Gastroesophageal sphincter (tissue), 4 donors: ENCODE data around the gene STK40. TPM values are rescaled to one million over a fixed set of nuclear protein-coding genes. Genes with fewer than 3 reads are reported as not detected.

Experiments used
- ATAC-seq: fragments of 150-250 bp; one replicate; pipeline ENCODE4 v1.9.1; 2016; ENCODE audit warnings: mild to moderate bottlenecking, moderate library complexity
- H3K27ac ChIP-seq, 4 donors: fragments of 200-600 bp; sonication (generic) in 3 of 4; 1 replicate in 3 of 4; 2 replicates in 1 of 4; pipeline ENCODE4 v1.5.1; 2016 to 2019
- H3K27me3 ChIP-seq: fragments of 200-600 bp; sonication (generic); one replicate; pipeline ENCODE4 v1.5.1; 2019
- H3K36me3 ChIP-seq, 2 donors: fragments of 200-600 bp; sonication (generic); one replicate each; pipeline ENCODE4 v1.5.1; 2019; ENCODE audit warnings: control low read depth in 1 of 2
- H3K4me1 ChIP-seq, 3 donors: fragments of 200-600 bp; sonication (generic); 1 replicate in 2 of 3; 2 replicates in 1 of 3; pipeline ENCODE4 v1.5.1; 2016 to 2019; ENCODE audit warnings: control low read depth in 2 of 3
- H3K4me3 ChIP-seq, 2 donors: fragments of 200-600 bp; sonication (generic); one replicate each; pipeline ENCODE4 v1.5.1; 2019; ENCODE audit warnings: mild to moderate bottlenecking in 1 of 2, moderate library complexity in 1 of 2
- H3K9me3 ChIP-seq, 3 donors: fragments of 200-600 bp; sonication (generic); one replicate each; pipeline ENCODE4 v1.5.1; 2017 to 2019; ENCODE audit warnings: control low read depth in 2 of 3
- CTCF ChIP-seq, 4 experiments: fragments of 200-600 bp in 2 of 4; fragments of 450-650 bp in 2 of 4; sonication (generic) in 1 of 4; IDR thresholded peaks; one replicate each; pipeline ENCODE4 v1.5.1; 2017 to 2019; ENCODE audit warnings: antibody characterized with exemption in 4 of 4, mild to moderate bottlenecking in 2 of 4, moderate library complexity in 2 of 4
- EP300 ChIP-seq: sonication (generic); formaldehyde crosslinking; IDR thresholded peaks from one replicate; pipeline ENCODE4 v1.6.1; 2017; ENCODE audit warnings: antibody characterized with exemption, mild to moderate bottlenecking
- POLR2A ChIP-seq, 2 donors: fragments of 450-650 bp; IDR thresholded peaks; one replicate each; pipeline ENCODE4 v1.6.1; 2017; ENCODE audit warnings: antibody characterized with exemption in 2 of 2, mild to moderate bottlenecking in 2 of 2, moderate library complexity in 1 of 2
- POLR2AphosphoS5 ChIP-seq: sonication (generic); formaldehyde crosslinking; IDR thresholded peaks from one replicate; pipeline ENCODE4 v1.6.1; 2017; ENCODE audit warnings: antibody characterized with exemption
- WGBS, 2 donors: methylation state at CpG; one replicate each; pipeline ENCODE4 v1.1.5; 2018; ENCODE audit warnings: low coverage in 1 of 2; 5-methylcytosine and 5-hydroxymethylcytosine counted together
- total RNA-seq, 4 donors: library from RNA; depleted of rRNA; stranded (reverse); fragments of >200 nt; gene quantifications; one replicate each; pipeline ENCODE4 v1.1.0, GENCODE V29; 2016

The STK40 gene
- total RNA-seq, 4 donors from 2014 or later: 39.2 to 127 (median 68.6) TPM

GRCh38 chr1:36367066-36367465 lies 18.7 kb downstream of the STK40 start:
- 80 to 82% methylated on average over 1 to 4 of the region's 5 CpGs for WGBS, 2 donors
- peaks cover 0 to 56% (median 31%) of the 10 kb centered on the region in 3 donors for H3K4me1 ChIP-seq
- H3K36me3 ChIP-seq: peaks cover 0 to 21% of the 10 kb centered on the region in 2 donors
- no peak for ATAC-seq
- no peaks in the 10 kb centered on the region for H3K9me3 ChIP-seq
- no peak overlapping the region for H3K4me3 ChIP-seq
- peak overlapping the region in 1 of 4 donors; percentile 24 for H3K27ac ChIP-seq
- TF ChIP-seq CTCF (IDR thresholded peaks at IDR 0.05) (no peak), POLR2AphosphoS5 (no peak), EP300 (no peak), POLR2A (IDR thresholded peaks at IDR 0.05) (no peak)
- H3K27me3 ChIP-seq: no peaks in the 10 kb centered on the region

GRCh38 chr1:36366091-36366661 lies 19.5 kb downstream of the STK40 start:
- no peaks in the 10 kb centered on the region for H3K27me3 ChIP-seq
- peak overlapping the region in 3 of 4 donors; percentile 36 to 58 (median 53) for H3K27ac ChIP-seq
- H3K9me3 ChIP-seq: no peaks in the 10 kb centered on the region
- no peak for TF ChIP-seq CTCF (IDR thresholded peaks at IDR 0.05)
- TF ChIP-seq EP300: no peak
- no peak for TF ChIP-seq POLR2A (IDR thresholded peaks at IDR 0.05)
- no peak for TF ChIP-seq POLR2AphosphoS5
- peaks cover 0 to 47% (median 25%) of the 10 kb centered on the region in 3 donors for H3K4me1 ChIP-seq
- H3K36me3 ChIP-seq: peaks cover 0 to 30% of the 10 kb centered on the region in 2 donors
- 38% methylated on average over 8 of the region's 18 CpGs; no CpG with 5 or more reads in 1 of the 2 donors for WGBS, 2 donors
- ATAC-seq: peak; percentile 19
- H3K4me3 ChIP-seq: no peak overlapping the region

- H3K9me3 ChIP-seq: no peaks in the 10 kb centered on the region
- H3K27me3 ChIP-seq: no peaks in the 10 kb centered on the region
- H3K4me3 ChIP-seq: no peak overlapping the region
- no peak for TF ChIP-seq POLR2AphosphoS5
- TF ChIP-seq CTCF (IDR thresholded peaks at IDR 0.05): no peak
- TF ChIP-seq EP300: no peak
- no peak for TF ChIP-seq POLR2A (IDR thresholded peaks at IDR 0.05)
- H3K27ac ChIP-seq: peak overlapping the region in 3 of 4 donors; percentile 36 to 58 (median 53)
- WGBS, 2 donors: 60 to 89% methylated on average over 1 of the region's 1 CpG
- peak; percentile 26 for ATAC-seq
- H3K36me3 ChIP-seq: peaks cover 0 to 36% of the 10 kb centered on the region in 2 donors
- peaks cover 0 to 44% (median 25%) of the 10 kb centered on the region in 3 donors for H3K4me1 ChIP-seq
These were observed 20.3 kb downstream of the STK40 start for GRCh38 chr1:36365381-36365780.

- H3K36me3 ChIP-seq: peaks cover 0 to 78% of the 10 kb centered on the region in 2 donors
These were observed 25.7 kb downstream of the STK40 start for GRCh38 chr1:36359911-36360550.

More at GRCh38 chr1:36359911-36360550, 25.7 kb downstream of the STK40 start:
- no peaks in the 10 kb centered on the region for H3K27me3 ChIP-seq
- no peaks in the 10 kb centered on the region for H3K9me3 ChIP-seq
- H3K4me3 ChIP-seq: no peak overlapping the region
- no peak overlapping the region for H3K27ac ChIP-seq
- ATAC-seq: no peak
- TF ChIP-seq POLR2A (IDR thresholded peaks at IDR 0.05): no peak
- TF ChIP-seq POLR2AphosphoS5: no peak
- TF ChIP-seq CTCF (IDR thresholded peaks at IDR 0.05): no peak
- no peak for TF ChIP-seq EP300
- H3K4me1 ChIP-seq: peaks cover 0 to 10% (median under 1%) of the 10 kb centered on the region in 3 donors
- 57 to 70% methylated on average over 2 to 5 of the region's 6 CpGs for WGBS, 2 donors
